ENCODE data around the gene ZNF587. TPM values are rescaled to one million over a fixed set of nuclear protein-coding genes. Genes with fewer than 3 reads are reported as not detected.
A peak's percentile ranks its signal among the peaks of the same experiment; 100 is the strongest.

ZNF587 gene
- total and polyA plus RNA-seq, 2 of the 13 experiments (the other 11 are each of a cell fraction or from before 2014, with no cell fraction given): 8.7 to 17.5 TPM

DNA sequence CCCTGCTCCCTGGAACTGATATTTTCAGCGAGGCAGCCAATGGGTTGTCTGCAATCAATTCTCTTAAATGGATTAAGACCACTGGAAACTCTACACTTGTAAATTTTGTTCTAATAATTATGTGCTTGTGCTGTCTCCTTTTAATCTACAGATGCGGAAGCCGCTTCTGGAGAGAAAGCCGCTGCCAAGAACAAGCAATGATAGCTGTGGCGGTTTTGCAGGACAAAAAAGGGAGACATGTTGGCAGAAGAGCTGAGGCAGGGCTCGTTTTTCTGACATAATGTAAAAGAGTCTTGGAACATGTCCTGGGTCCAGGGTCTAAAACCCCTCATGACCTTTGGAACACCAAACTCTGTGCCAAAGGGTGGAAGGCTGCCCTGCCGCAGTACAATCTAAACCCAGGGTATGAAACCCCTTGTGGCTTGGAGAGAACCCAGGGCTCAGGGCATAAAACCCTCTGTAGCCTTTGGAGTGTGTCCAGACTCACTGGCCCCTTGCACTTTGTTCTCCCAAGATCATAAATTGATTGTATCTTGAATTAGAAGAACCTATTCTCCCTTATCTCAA lies 54.0 kb downstream of the ZNF587 start:
- CTCF ChIA-PET (ENCODE audit: low intra/inter-chr PET ratio, low total read pairs): interaction anchor here (0.7 kb wide), 1 partner anchor 165 kb away, joined by 3 read pairs; no protein-coding TSS in a partner anchor
- WGBS (ENCODE audit: low lambda C conversion rate): 66% methylated on average over 6 of the region's 7 CpGs

GRCh38 chr19:57905258-57905657 lies 55.6 kb downstream of the ZNF587 start:
- peaks cover 12% of the 10 kb centered on the region for H3K4me1 ChIP-seq (ENCODE audit: insufficient read depth, low read length)
- no peaks in the 10 kb centered on the region for H4K20me1 ChIP-seq (ENCODE audit: insufficient read depth, low read length)
- no peak overlapping the region for H2AFZ ChIP-seq (ENCODE audit: low read length)
- no peak overlapping the region for H3K27ac ChIP-seq (ENCODE audit: extremely low read length, insufficient read depth, low read length)
- H3K4me2 ChIP-seq (ENCODE audit: low read depth, low read length): no peak overlapping the region
- FAIRE-seq (no peak), ATAC-seq (no peak), DNase-seq (ENCODE audit: low spot score) (no peak)
- ChIA-PET POLR2A (no interaction called here), CTCF (ENCODE audit: low intra/inter-chr PET ratio, low total read pairs) (no interaction called here)
- WGBS (ENCODE audit: low lambda C conversion rate): 96% methylated on average over 6 of the region's 6 CpGs
- intact Hi-C loops (cut with micrococcal nuclease; ENCODE audit: unreplicated experiment): no loop called here
- H3K27me3 ChIP-seq (ENCODE audit: control insufficient read depth in 1 of 2, insufficient read depth in 2 of 2, low read length in 2 of 2): no peaks in the 10 kb centered on the region
- no peaks in the 10 kb centered on the region for H3K79me2 ChIP-seq (ENCODE audit: insufficient read depth, low read length)
- in situ Hi-C loops (cut with HindIII; ENCODE audit: extremely low pct_ligation_motif_present, low pct_unique_long_range_greater_than_20kb): no loop called here
- no peaks in the 10 kb centered on the region for H3K9me3 ChIP-seq (ENCODE audit: low read length)
- H3K36me3 ChIP-seq (replicated peaks in 1 of 2; ENCODE audit: control insufficient read depth in 1 of 2, insufficient read depth in 2 of 2, low read length in 2 of 2): peaks cover 2 to 11% of the 10 kb centered on the region in 2 experiments; a peak in 3 of 5 replicates
- no peak overlapping the region for H3K4me3 ChIP-seq (replicated peaks in 1 of 3; ENCODE audit: insufficient read depth in 1 of 3, low read depth in 2 of 3, low read length in 3 of 3)
- no peak overlapping the region for H3K9ac ChIP-seq (ENCODE audit: insufficient read depth, low read depth, low read length)
- BruUV-seq (replicated peaks): no TSS peak
- TF ChIP-seq ZNF510 (CRISPR knock-in tag; IDR thresholded peaks at IDR 0.05; ENCODE audit: low read depth) (no peak), MAFK (conservative IDR thresholded peaks at IDR 0.05 in 1 of 2, IDR thresholded peaks at IDR 0.05 in 1 of 2; ENCODE audit: low read length in 2 of 2) (no peak), CSRNP2 (CRISPR knock-in tag; conservative IDR thresholded peaks at IDR 0.05; ENCODE audit: low read depth) (no peak), CCAR2 (optimal IDR thresholded peaks at IDR 0.05; ENCODE audit: low read depth, low read length) (no peak), TEAD2 (CRISPR knock-in tag; IDR thresholded peaks at IDR 0.05) (no peak), ISX (CRISPR knock-in tag; conservative IDR thresholded peaks at IDR 0.05) (no peak), TRAFD1 (CRISPR knock-in tag; IDR thresholded peaks at IDR 0.05; ENCODE audit: borderline replicate concordance) (no peak), ZNF761 (CRISPR knock-in tag; conservative IDR thresholded peaks at IDR 0.05) (no peak)

More for the DNA sequence above, 54.0 kb downstream of the ZNF587 start:
- in situ Hi-C loops (cut with HindIII; ENCODE audit: extremely low pct_ligation_motif_present, low pct_unique_long_range_greater_than_20kb): no loop called here
- BruUV-seq (replicated peaks): no TSS peak
- Histone ChIP-seq H2AFZ (ENCODE audit: low read length) (no peak overlapping the region), H3K9me3 (ENCODE audit: low read length) (no peaks in the 10 kb centered on the region), H3K4me1 (ENCODE audit: insufficient read depth, low read length) (peaks cover 12% of the 10 kb centered on the region), H3K9ac (ENCODE audit: insufficient read depth, low read depth, low read length) (peak overlapping the region; percentile 10; the same call in 1 of the 2 replicates), H4K20me1 (ENCODE audit: insufficient read depth, low read length) (no peaks in the 10 kb centered on the region), H3K27ac (ENCODE audit: extremely low read length, insufficient read depth, low read length) (no peak overlapping the region), H3K4me3 (replicated peaks in 1 of 3; ENCODE audit: insufficient read depth in 1 of 3, low read depth in 2 of 3, low read length in 3 of 3) (no peak overlapping the region), H3K27me3 (ENCODE audit: control insufficient read depth in 1 of 2, insufficient read depth in 2 of 2, low read length in 2 of 2) (no peaks in the 10 kb centered on the region), H3K36me3 (replicated peaks in 1 of 2; ENCODE audit: control insufficient read depth in 1 of 2, insufficient read depth in 2 of 2, low read length in 2 of 2) (peaks cover 2 to 11% of the 10 kb centered on the region in 2 experiments; a peak in 3 of 5 replicates), H3K79me2 (ENCODE audit: insufficient read depth, low read length) (no peaks in the 10 kb centered on the region), H3K4me2 (ENCODE audit: low read depth, low read length) (peak overlapping the region; percentile 16; the same call in 1 of the 2 replicates)
- intact Hi-C loops (cut with micrococcal nuclease; ENCODE audit: unreplicated experiment): loop anchor here (5.0 kb wide), 1 partner anchor 436 kb away; no protein-coding TSS in a partner anchor
- ATAC-seq (peak; percentile 35; the same call in 1 of the 3 replicates), DNase-seq (ENCODE audit: low spot score) (no peak), FAIRE-seq (no peak)
- POLR2A ChIA-PET: no interaction called here
- TF ChIP-seq SPEN (CRISPR knock-in tag; IDR thresholded peaks at IDR 0.05; ENCODE audit: low read depth): no peak
- TF ChIP-seq, protein P1, sequence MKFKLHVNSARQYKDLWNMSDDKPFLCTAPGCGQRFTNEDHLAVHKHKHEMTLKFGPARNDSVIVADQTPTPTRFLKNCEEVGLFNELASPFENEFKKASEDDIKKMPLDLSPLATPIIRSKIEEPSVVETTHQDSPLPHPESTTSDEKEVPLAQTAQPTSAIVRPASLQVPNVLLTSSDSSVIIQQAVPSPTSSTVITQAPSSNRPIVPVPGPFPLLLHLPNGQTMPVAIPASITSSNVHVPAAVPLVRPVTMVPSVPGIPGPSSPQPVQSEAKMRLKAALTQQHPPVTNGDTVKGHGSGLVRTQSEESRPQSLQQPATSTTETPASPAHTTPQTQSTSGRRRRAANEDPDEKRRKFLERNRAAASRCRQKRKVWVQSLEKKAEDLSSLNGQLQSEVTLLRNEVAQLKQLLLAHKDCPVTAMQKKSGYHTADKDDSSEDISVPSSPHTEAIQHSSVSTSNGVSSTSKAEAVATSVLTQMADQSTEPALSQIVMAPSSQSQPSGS (CRISPR knock-in tag; IDR thresholded peaks at IDR 0.05): no peak
- 0 out of 2 replicates have a peak, but pooled peaks have one; percentile 5 for TF ChIP-seq HNF4G (IDR thresholded peaks at IDR 0.05; ENCODE audit: borderline replicate concordance, low read depth, low read length)
- TF ChIP-seq HNF4G (CRISPR knock-in tag; IDR thresholded peaks at IDR 0.05; ENCODE audit: borderline replicate concordance, low read depth): no peak
